ENCODE measurements around the gene KCNQ1OT1. TPM values are rescaled to one million over a fixed set of nuclear protein-coding genes. Genes with fewer than 3 reads are reported as not detected.

KCNQ1OT1 gene
- total RNA-seq, 1 experiment from 2014 or later: 1.3 TPM

- Mint-ChIP-seq H3K36me3 (ENCODE audit: insufficient read depth, unreplicated experiment) (no peaks in the 10 kb centered on the region), H3K9me3 (ENCODE audit: low read depth, unreplicated experiment) (no peaks in the 10 kb centered on the region), H3K27ac (ENCODE audit: unreplicated experiment) (no peak overlapping the region), H3K4me1 (ENCODE audit: low read depth, unreplicated experiment) (no peaks in the 10 kb centered on the region), H3K4me3 (ENCODE audit: low read depth, unreplicated experiment) (no peak overlapping the region), H3K27me3 (ENCODE audit: unreplicated experiment) (no peaks in the 10 kb centered on the region)
- DNase-seq: no peak
- TF ChIP-seq CTCF (IDR thresholded peaks at IDR 0.05; ENCODE audit: unreplicated experiment): no peak
- intact Hi-C loops (cut with micrococcal nuclease; ENCODE audit: unreplicated experiment): no loop called here
- no TSS peak for BruUV-seq (replicated peaks)
- CTCF ChIA-PET: no interaction called here
Observed at GRCh38 chr11:2584812-2585565, 114.8 kb downstream of the KCNQ1OT1 start.

- Mint-ChIP-seq H3K36me3 (ENCODE audit: insufficient read depth, unreplicated experiment) (no peaks in the 10 kb centered on the region), H3K27me3 (ENCODE audit: unreplicated experiment) (no peaks in the 10 kb centered on the region), H3K4me3 (ENCODE audit: low read depth, unreplicated experiment) (no peak overlapping the region), H3K9me3 (ENCODE audit: low read depth, unreplicated experiment) (no peaks in the 10 kb centered on the region), H3K27ac (ENCODE audit: unreplicated experiment) (no peak overlapping the region), H3K4me1 (ENCODE audit: low read depth, unreplicated experiment) (no peaks in the 10 kb centered on the region)
- BruUV-seq (replicated peaks): no TSS peak
- no peak for TF ChIP-seq CTCF (IDR thresholded peaks at IDR 0.05; ENCODE audit: unreplicated experiment)
- intact Hi-C loops (cut with micrococcal nuclease; ENCODE audit: unreplicated experiment): no loop called here
- CTCF ChIA-PET: no interaction called here
- no peak for DNase-seq
Observed at GRCh38 chr11:2584434-2584811, 115.4 kb downstream of the KCNQ1OT1 start.

- Mint-ChIP-seq H3K36me3 (ENCODE audit: insufficient read depth, unreplicated experiment) (no peaks in the 10 kb centered on the region), H3K4me3 (ENCODE audit: low read depth, unreplicated experiment) (no peak overlapping the region), H3K9me3 (ENCODE audit: low read depth, unreplicated experiment) (no peaks in the 10 kb centered on the region), H3K4me1 (ENCODE audit: low read depth, unreplicated experiment) (no peaks in the 10 kb centered on the region), H3K27ac (ENCODE audit: unreplicated experiment) (no peak overlapping the region), H3K27me3 (ENCODE audit: unreplicated experiment) (no peaks in the 10 kb centered on the region)
- no peak for DNase-seq
- CTCF ChIA-PET: no interaction called here
- no TSS peak for BruUV-seq (replicated peaks)
- TF ChIP-seq CTCF (IDR thresholded peaks at IDR 0.05; ENCODE audit: unreplicated experiment): no peak
- intact Hi-C loops (cut with micrococcal nuclease; ENCODE audit: unreplicated experiment): no loop called here
Observed at GRCh38 chr11:2583605-2583958, 116.2 kb downstream of the KCNQ1OT1 start.

GRCh38 chr11:2582946-2583604 is 116.7 kb downstream of the KCNQ1OT1 start:
- intact Hi-C loops (cut with micrococcal nuclease; ENCODE audit: unreplicated experiment): no loop called here
- no peak for TF ChIP-seq CTCF (IDR thresholded peaks at IDR 0.05; ENCODE audit: unreplicated experiment)
- BruUV-seq (replicated peaks): no TSS peak
- CTCF ChIA-PET: interaction anchor here (0.7 kb wide), 1 partner anchor 193 kb away, joined by 3 read pairs; no protein-coding TSS in a partner anchor
- DNase-seq: no peak
- Mint-ChIP-seq H3K27me3 (ENCODE audit: unreplicated experiment) (no peaks in the 10 kb centered on the region), H3K36me3 (ENCODE audit: insufficient read depth, unreplicated experiment) (no peaks in the 10 kb centered on the region), H3K9me3 (ENCODE audit: low read depth, unreplicated experiment) (no peaks in the 10 kb centered on the region), H3K4me3 (ENCODE audit: low read depth, unreplicated experiment) (no peak overlapping the region), H3K4me1 (ENCODE audit: low read depth, unreplicated experiment) (no peaks in the 10 kb centered on the region), H3K27ac (ENCODE audit: unreplicated experiment) (no peak overlapping the region)

All from Calu3 (cell line).